GM12878 (cell line): Measurements from ENCODE around the gene PDSS2.

Experiments used
- ASH2L ChIP-seq: fragments of 300-600, 200-600 bp; sonication (generic); IDR thresholded peaks from 2 replicates; pipeline ENCODE4 v1.6.1; 2017; ENCODE audit warnings: low read depth, mild to moderate bottlenecking, borderline replicate concordance
- CBFB ChIP-seq: IDR thresholded peaks from 2 replicates; pipeline ENCODE4 v1.6.1; 2016; ENCODE audit warnings: antibody characterized with exemption, low read depth
- CTCF ChIP-seq, 3 experiments: IDR thresholded peaks in 2 of 3; conservative IDR thresholded peaks in 1 of 3; 2 replicates each; pipeline ENCODE4 v1.5.1; 2011; ENCODE audit warnings: low read depth in 3 of 3, low read length in 3 of 3, mild to moderate bottlenecking in 3 of 3, control low read depth in 2 of 3, moderate library complexity in 2 of 3, inconsistent platforms in 1 of 3, mixed read lengths in 1 of 3; ENCODE audit not compliant: control insufficient read depth in 2 of 3, insufficient read depth in 1 of 3; ENCODE audit errors: extremely low read depth in 1 of 3
- RFX5 ChIP-seq: IDR thresholded peaks from 2 replicates; pipeline ENCODE4 v1.6.1; 2011; ENCODE audit warnings: low read depth, low read length, improper control_type of control experiment
- SUZ12 ChIP-seq: fragments of 200-600 bp; sonication (generic); IDR thresholded peaks from one replicate; pipeline ENCODE4 v1.6.1; 2018; ENCODE audit warnings: antibody characterized with exemption, mild to moderate bottlenecking; ENCODE audit not compliant: unreplicated experiment

- TF ChIP-seq CTCF (IDR thresholded peaks at IDR 0.05 in 2 of 3, conservative IDR thresholded peaks at IDR 0.05 in 1 of 3; ENCODE audit: control insufficient read depth in 2 of 3, extremely low read depth in 1 of 3, insufficient read depth in 1 of 3, low read depth in 3 of 3, low read length in 3 of 3) (no peak), SUZ12 (no peak), RFX5 (no peak), CBFB (no peak), ASH2L (no peak)
Observed at GRCh38 chr6:107435798-107436197, 23.6 kb downstream of the PDSS2 start.
